ENCODE measurements around the gene LRP5.
A peak's percentile ranks its signal among the peaks of the same experiment; 100 is the strongest.

Gene LRP5

DNA sequence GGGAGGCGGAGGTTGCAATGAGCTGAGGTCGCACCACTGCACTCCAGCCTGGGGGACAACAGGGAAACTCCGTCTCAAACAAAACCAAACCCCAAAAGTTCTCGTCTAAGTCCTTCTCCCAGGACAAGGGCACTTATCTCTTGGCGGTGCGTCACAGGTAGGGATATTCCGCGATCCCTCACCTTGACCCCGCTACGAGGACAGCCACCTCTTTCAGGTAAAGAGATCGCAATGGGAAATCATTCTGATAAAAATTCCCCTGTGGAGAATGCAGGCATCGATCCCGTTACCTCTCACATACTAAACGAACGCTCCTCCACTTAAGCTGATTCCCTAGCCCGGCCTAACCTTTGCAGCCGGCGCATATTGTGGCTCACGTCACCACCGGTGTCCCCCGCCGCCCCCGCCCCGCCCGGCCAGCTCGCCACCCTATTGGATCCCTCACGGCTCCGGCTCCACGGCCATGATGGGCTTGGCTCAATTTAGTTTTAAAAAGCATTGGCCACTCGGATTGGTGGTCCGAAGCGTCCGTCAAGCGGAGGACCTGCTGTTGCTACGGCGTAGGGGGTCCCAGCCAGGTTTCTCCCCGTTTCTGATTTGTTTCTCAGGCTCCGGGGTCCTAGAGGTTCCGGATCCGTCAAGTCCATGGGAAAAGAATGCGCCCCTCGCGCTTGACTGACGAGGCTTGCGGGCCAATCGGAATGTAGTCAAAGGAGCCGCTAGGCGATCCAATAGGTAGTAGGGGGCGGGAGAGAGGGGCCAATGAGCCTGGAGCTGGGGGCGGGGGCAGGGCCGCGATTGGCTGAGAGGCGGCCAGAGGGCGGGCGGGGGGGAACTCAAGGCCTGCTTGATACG is 147.7 kb downstream of the LRP5 start:
- peak; percentile 97 for DNase-seq (ENCODE audit: low read depth)
- TF ChIP-seq, protein P1, sequence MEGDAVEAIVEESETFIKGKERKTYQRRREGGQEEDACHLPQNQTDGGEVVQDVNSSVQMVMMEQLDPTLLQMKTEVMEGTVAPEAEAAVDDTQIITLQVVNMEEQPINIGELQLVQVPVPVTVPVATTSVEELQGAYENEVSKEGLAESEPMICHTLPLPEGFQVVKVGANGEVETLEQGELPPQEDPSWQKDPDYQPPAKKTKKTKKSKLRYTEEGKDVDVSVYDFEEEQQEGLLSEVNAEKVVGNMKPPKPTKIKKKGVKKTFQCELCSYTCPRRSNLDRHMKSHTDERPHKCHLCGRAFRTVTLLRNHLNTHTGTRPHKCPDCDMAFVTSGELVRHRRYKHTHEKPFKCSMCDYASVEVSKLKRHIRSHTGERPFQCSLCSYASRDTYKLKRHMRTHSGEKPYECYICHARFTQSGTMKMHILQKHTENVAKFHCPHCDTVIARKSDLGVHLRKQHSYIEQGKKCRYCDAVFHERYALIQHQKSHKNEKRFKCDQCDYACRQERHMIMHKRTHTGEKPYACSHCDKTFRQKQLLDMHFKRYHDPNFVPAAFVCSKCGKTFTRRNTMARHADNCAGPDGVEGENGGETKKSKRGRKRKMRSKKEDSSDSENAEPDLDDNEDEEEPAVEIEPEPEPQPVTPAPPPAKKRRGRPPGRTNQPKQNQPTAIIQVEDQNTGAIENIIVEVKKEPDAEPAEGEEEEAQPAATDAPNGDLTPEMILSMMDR (IDR thresholded peaks at IDR 0.05; ENCODE audit: control insufficient read depth, insufficient read depth, low read depth, low read length, missing control alignments): no peak
- peak overlapping the region; percentile 65 for H3K4me3 ChIP-seq (ENCODE audit: control insufficient read depth, low read depth, low read length)

DNA sequence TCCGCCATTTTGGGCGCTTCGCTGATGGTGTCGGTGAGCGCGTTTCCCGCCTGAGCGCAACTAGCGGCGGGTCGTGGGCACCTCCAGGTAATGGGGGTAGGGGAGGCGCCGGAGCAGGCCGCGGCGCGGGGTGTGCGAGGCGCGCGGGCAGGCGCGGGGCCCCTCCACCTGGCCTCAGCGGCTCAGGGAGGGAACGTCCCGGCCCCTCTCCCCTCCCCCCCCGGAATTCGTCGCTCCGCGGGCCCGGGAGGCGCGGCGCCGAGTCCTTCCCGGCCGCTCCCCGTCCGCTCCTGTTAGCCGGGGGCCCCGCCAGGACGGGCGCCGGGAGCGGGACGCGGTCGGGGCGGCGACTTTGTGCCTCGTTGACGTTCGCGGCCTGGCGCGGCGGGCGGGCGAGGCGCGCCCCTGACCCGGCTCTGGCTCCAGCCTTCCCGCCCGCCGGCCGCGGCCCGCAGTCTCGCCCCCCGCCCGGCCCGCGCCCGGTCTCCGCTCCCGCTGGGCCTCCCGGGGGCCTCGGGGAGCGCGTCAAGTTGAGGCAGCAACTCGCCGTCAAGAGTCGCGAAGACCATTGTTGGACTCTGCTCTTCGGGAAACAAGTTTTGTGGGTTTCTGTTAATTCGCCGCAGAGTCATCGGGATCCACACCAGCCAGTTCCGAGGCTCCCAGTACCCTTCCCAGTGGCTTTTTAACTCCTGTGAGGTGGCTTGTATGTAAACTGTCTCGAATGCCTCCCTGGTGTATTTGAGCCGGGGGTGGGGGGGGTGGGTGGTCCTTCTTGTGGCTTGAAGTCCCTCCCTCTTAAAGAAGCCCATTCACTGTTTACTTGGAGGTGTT is 148.6 kb downstream of the LRP5 start, which contains the start of gene PPP6R3:
Gene PPP6R3, plus strand, starts transcription at position 12 of the 834 bp plus-strand sequence. CDS start 76,913 bp downstream, outside the sequence.
- no peak for DNase-seq (ENCODE audit: low read depth)
- TF ChIP-seq, protein P1 (IDR thresholded peaks at IDR 0.05; ENCODE audit: control insufficient read depth, insufficient read depth, low read depth, low read length, missing control alignments): no peak
- peak within 1 kb of the TSS; percentile 65 for H3K4me3 ChIP-seq (ENCODE audit: control insufficient read depth, low read depth, low read length)

DNA sequence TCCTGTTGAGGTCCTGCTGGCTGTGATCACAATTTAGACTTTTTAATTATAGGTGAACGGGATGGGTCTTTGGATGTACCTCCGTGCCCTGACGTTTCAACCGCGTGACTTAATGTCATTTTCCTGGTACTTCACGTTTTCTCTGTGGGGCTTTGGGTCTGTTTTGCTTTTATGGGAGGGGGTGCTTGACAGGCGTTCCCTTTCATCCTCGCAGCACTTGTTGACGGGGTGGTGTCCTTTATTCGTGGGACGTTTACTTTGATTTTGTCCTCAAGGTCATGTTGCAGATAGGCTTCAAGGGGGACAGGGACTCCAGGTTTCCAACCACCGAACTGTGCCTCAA is 149.2 kb downstream of the LRP5 start:
- H3K4me3 ChIP-seq (ENCODE audit: control insufficient read depth, low read depth, low read length): peak overlapping the region; percentile 65
- no peak for DNase-seq (ENCODE audit: low read depth)
- TF ChIP-seq, protein P1 (IDR thresholded peaks at IDR 0.05; ENCODE audit: control insufficient read depth, insufficient read depth, low read depth, low read length, missing control alignments): no peak

DNA sequence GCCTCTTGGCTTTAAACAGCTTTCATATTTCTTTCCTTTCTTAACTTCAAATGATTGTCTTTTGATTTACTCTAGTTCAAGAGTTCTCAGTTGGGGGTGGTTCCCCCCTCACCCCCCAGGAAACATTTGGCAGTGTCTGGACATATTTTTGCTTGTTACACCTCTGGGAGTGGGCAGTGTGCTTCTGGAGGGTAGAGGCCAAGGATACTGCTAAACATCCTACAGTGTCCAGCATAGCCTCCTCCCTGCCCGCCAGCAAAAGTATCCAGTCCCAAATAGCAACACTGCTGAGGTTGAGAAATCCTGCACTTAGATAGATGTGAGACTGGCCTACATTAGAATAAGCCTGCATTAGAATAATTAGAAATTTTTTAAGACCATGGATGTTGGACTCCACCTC is 151.3 kb downstream of the LRP5 start:
- TF ChIP-seq, protein P1 (IDR thresholded peaks at IDR 0.05; ENCODE audit: control insufficient read depth, insufficient read depth, low read depth, low read length, missing control alignments): no peak
- H3K4me3 ChIP-seq (ENCODE audit: control insufficient read depth, low read depth, low read length): no peak overlapping the region
- no peak for DNase-seq (ENCODE audit: low read depth)

DNA sequence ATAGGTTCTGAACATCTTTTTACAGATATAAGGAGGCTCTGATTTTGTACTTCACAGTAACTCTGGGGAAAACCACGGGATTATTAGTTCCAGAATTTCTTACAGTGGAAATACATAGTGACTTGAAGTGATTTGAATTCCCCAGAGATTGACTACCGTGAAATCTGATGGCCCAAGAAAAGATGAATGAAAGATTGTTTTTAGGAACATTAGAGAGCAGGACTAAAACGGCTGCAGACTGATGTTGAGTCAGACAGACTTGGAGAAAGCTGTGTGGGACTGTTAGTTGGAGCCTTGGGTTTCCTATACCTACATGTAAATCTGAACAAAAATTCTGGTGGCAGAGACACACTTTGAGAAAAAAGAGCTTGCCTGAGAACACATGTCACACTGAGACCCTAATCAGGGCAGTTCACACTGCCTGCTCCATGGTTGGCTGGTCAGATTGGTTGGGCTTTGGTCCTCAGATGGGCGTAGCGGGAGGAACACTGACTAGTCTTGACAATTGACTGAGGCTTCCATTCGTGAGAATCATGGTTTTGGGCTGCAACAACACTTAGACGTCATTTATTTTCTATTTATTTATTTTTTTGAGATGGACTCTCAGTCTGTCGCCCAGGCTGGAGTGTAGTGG is 154.9 kb downstream of the LRP5 start:
- TF ChIP-seq, protein P1 (IDR thresholded peaks at IDR 0.05; ENCODE audit: control insufficient read depth, insufficient read depth, low read depth, low read length, missing control alignments): no peak
- DNase-seq (ENCODE audit: low read depth): no peak
- H3K4me3 ChIP-seq (ENCODE audit: control insufficient read depth, low read depth, low read length): no peak overlapping the region

GRCh38 chr11:68468217-68468828 is 155.9 kb downstream of the LRP5 start:
- TF ChIP-seq, protein P1 (IDR thresholded peaks at IDR 0.05; ENCODE audit: control insufficient read depth, insufficient read depth, low read depth, low read length, missing control alignments): no peak
- H3K4me3 ChIP-seq (ENCODE audit: control insufficient read depth, low read depth, low read length): no peak overlapping the region
- no peak for DNase-seq (ENCODE audit: low read depth)

Measured in AG09309 (cell line).